ENCODE results near the gene ATP11A.

- TF ChIP-seq CTCF (IDR thresholded peaks at IDR 0.05 in 2 of 3, conservative IDR thresholded peaks at IDR 0.05 in 1 of 3; ENCODE audit: borderline replicate concordance in 1 of 3, insufficient read depth in 1 of 3, low read depth in 2 of 3, low read length in 2 of 3) = no peak
- no peak for TF ChIP-seq POLR2AphosphoS5 (IDR thresholded peaks at IDR 0.05; ENCODE audit: low read depth, low read length)
- TF ChIP-seq, protein P1, sequence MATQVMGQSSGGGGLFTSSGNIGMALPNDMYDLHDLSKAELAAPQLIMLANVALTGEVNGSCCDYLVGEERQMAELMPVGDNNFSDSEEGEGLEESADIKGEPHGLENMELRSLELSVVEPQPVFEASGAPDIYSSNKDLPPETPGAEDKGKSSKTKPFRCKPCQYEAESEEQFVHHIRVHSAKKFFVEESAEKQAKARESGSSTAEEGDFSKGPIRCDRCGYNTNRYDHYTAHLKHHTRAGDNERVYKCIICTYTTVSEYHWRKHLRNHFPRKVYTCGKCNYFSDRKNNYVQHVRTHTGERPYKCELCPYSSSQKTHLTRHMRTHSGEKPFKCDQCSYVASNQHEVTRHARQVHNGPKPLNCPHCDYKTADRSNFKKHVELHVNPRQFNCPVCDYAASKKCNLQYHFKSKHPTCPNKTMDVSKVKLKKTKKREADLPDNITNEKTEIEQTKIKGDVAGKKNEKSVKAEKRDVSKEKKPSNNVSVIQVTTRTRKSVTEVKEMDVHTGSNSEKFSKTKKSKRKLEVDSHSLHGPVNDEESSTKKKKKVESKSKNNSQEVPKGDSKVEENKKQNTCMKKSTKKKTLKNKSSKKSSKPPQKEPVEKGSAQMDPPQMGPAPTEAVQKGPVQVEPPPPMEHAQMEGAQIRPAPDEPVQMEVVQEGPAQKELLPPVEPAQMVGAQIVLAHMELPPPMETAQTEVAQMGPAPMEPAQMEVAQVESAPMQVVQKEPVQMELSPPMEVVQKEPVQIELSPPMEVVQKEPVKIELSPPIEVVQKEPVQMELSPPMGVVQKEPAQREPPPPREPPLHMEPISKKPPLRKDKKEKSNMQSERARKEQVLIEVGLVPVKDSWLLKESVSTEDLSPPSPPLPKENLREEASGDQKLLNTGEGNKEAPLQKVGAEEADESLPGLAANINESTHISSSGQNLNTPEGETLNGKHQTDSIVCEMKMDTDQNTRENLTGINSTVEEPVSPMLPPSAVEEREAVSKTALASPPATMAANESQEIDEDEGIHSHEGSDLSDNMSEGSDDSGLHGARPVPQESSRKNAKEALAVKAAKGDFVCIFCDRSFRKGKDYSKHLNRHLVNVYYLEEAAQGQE (IDR thresholded peaks at IDR 0.05; ENCODE audit: low read depth) = no peak
- TF ChIP-seq, protein P2, sequence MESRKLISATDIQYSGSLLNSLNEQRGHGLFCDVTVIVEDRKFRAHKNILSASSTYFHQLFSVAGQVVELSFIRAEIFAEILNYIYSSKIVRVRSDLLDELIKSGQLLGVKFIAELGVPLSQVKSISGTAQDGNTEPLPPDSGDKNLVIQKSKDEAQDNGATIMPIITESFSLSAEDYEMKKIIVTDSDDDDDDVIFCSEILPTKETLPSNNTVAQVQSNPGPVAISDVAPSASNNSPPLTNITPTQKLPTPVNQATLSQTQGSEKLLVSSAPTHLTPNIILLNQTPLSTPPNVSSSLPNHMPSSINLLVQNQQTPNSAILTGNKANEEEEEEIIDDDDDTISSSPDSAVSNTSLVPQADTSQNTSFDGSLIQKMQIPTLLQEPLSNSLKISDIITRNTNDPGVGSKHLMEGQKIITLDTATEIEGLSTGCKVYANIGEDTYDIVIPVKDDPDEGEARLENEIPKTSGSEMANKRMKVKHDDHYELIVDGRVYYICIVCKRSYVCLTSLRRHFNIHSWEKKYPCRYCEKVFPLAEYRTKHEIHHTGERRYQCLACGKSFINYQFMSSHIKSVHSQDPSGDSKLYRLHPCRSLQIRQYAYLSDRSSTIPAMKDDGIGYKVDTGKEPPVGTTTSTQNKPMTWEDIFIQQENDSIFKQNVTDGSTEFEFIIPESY (IDR thresholded peaks at IDR 0.05; ENCODE audit: extremely low read depth, insufficient replicate concordance, low read length) = no peak
- TF ChIP-seq TCF7L2 (IDR thresholded peaks at IDR 0.05; ENCODE audit: borderline replicate concordance, extremely low read depth, insufficient read depth, insufficient read length) = no peak
- TF ChIP-seq FOSL1 (IDR thresholded peaks at IDR 0.05; ENCODE audit: low read depth) = no peak
- TF ChIP-seq RAD21 (IDR thresholded peaks at IDR 0.05; ENCODE audit: low read depth) = no peak
- no peak for TF ChIP-seq EGR1 (IDR thresholded peaks at IDR 0.05; ENCODE audit: low read depth)
- TF ChIP-seq YY1 (IDR thresholded peaks at IDR 0.05; ENCODE audit: extremely low read depth, insufficient replicate concordance, low read depth, low read length) = no peak
- TF ChIP-seq EZH2 (IDR thresholded peaks at IDR 0.05) = no peak
- no peak for TF ChIP-seq POLR2A (IDR thresholded peaks at IDR 0.05; ENCODE audit: borderline replicate concordance, extremely low read depth, insufficient read depth, insufficient read length)
Measured at GRCh38 chr13:112765731-112766130, 75.9 kb downstream of the ATP11A start.

All from HCT116 (cell line).